Chondrocyte (in vitro differentiated cells): Measurements from ENCODE around the gene EML6. TPM values are rescaled to one million over a fixed set of nuclear protein-coding genes. Genes with fewer than 3 reads are reported as not detected.

Source experiments
- DNase-seq: peaks from one replicate; pipeline ENCODE4 v3.0.0; 2021; ENCODE audit warnings: mixed read lengths, low spot score
- H3K27ac Mint-ChIP-seq: one replicate; pipeline ENCODE4 v1.8.0; 2021; ENCODE audit warnings: mild to moderate bottlenecking, moderate library complexity, mixed read lengths; ENCODE audit not compliant: unreplicated experiment
- H3K27me3 Mint-ChIP-seq: 2 replicates; pipeline ENCODE4 v1.8.0; 2021; ENCODE audit warnings: low read depth, mixed read lengths
- H3K36me3 Mint-ChIP-seq: 2 replicates; pipeline ENCODE4 v1.8.0; 2021; ENCODE audit warnings: low read depth, mixed read lengths
- H3K4me1 Mint-ChIP-seq: 2 replicates; pipeline ENCODE4 v1.8.0; 2021; ENCODE audit warnings: low read depth, mild to moderate bottlenecking, mixed read lengths
- H3K4me3 Mint-ChIP-seq: one replicate; pipeline ENCODE4 v1.8.0; 2021; ENCODE audit warnings: mild to moderate bottlenecking, moderate library complexity, mixed read lengths; ENCODE audit not compliant: unreplicated experiment
- H3K9me3 Mint-ChIP-seq: 2 replicates; pipeline ENCODE4 v1.8.0; 2021; ENCODE audit warnings: low read depth, mixed read lengths
- total RNA-seq: library from RNA; stranded (reverse); gene quantifications from 3 replicates; pipeline ENCODE4 v1.2.1, GENCODE V29; 2021
- TF ChIP-seq, protein P1 (sequence below): fragments of 200-600 bp; sonication (generic); IDR thresholded peaks from 2 replicates; pipeline ENCODE4 v1.5.0; 2021; ENCODE audit warnings: antibody characterized with exemption, mild to moderate bottlenecking, moderate library complexity

Gene EML6
- total RNA-seq, 1 donor from 2014 or later = 1.1 TPM

- Mint-ChIP-seq H3K27ac (no peak overlapping the region), H3K36me3 (no peaks in the 10 kb centered on the region), H3K27me3 (no peaks in the 10 kb centered on the region), H3K9me3 (peaks cover 7% of the 10 kb centered on the region), H3K4me1 (no peaks in the 10 kb centered on the region), H3K4me3 (no peak overlapping the region)
- no peak for DNase-seq
- TF ChIP-seq, protein P1, sequence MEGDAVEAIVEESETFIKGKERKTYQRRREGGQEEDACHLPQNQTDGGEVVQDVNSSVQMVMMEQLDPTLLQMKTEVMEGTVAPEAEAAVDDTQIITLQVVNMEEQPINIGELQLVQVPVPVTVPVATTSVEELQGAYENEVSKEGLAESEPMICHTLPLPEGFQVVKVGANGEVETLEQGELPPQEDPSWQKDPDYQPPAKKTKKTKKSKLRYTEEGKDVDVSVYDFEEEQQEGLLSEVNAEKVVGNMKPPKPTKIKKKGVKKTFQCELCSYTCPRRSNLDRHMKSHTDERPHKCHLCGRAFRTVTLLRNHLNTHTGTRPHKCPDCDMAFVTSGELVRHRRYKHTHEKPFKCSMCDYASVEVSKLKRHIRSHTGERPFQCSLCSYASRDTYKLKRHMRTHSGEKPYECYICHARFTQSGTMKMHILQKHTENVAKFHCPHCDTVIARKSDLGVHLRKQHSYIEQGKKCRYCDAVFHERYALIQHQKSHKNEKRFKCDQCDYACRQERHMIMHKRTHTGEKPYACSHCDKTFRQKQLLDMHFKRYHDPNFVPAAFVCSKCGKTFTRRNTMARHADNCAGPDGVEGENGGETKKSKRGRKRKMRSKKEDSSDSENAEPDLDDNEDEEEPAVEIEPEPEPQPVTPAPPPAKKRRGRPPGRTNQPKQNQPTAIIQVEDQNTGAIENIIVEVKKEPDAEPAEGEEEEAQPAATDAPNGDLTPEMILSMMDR = no peak
Observed at GRCh38 chr2:54699665-54700064, 23.8 kb upstream of the EML6 start.

DNA sequence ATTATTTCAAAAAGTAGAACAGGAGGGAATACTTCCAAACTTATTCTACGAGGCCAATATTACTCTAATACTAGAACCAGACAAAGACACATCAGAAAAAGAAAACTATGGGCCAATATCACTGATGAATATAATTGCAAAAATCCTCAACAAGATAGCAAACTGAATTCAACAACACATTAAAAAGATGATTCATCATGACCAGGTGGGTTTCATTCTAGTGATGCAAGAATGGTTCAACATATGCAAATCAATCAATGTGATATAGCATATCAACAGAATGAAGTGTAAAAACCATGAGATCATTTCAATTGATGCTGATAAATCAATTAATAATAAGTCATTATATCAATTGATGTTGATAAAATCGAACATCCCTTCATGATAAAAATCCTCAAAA, 22.4 kb upstream of the EML6 start:
- no peak for DNase-seq
- H3K4me1 Mint-ChIP-seq = no peaks in the 10 kb centered on the region
- H3K27ac Mint-ChIP-seq = no peak overlapping the region
- TF ChIP-seq, protein P1 = no peak
- H3K4me3 Mint-ChIP-seq = no peak overlapping the region
- H3K36me3 Mint-ChIP-seq = no peaks in the 10 kb centered on the region
- no peaks in the 10 kb centered on the region for H3K27me3 Mint-ChIP-seq
- H3K9me3 Mint-ChIP-seq = peaks cover 7% of the 10 kb centered on the region

DNA sequence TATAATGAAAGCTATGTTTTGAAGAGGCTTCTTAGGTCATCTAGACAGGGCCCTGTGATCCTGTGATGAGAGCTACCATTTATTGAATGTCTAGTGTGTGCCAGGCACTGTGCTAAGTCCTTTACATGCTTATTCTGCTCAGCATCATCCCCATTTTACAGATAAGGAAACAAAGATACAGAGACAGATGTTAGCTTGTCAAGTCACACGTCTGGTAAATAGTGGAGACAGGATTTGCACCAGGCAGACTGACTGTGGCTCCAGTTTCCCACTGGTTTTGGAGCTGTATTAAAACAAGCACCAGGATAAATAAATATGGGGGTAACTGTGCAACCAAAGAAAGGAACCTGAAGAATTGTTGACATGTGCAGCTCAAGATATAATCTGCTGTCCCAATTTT, 19.2 kb upstream of the EML6 start:
- Mint-ChIP-seq H3K27me3 (no peaks in the 10 kb centered on the region), H3K4me1 (no peaks in the 10 kb centered on the region), H3K9me3 (peaks cover 7% of the 10 kb centered on the region), H3K4me3 (no peak overlapping the region), H3K27ac (no peak overlapping the region), H3K36me3 (no peaks in the 10 kb centered on the region)
- TF ChIP-seq, protein P1 = no peak
- no peak for DNase-seq

DNA sequence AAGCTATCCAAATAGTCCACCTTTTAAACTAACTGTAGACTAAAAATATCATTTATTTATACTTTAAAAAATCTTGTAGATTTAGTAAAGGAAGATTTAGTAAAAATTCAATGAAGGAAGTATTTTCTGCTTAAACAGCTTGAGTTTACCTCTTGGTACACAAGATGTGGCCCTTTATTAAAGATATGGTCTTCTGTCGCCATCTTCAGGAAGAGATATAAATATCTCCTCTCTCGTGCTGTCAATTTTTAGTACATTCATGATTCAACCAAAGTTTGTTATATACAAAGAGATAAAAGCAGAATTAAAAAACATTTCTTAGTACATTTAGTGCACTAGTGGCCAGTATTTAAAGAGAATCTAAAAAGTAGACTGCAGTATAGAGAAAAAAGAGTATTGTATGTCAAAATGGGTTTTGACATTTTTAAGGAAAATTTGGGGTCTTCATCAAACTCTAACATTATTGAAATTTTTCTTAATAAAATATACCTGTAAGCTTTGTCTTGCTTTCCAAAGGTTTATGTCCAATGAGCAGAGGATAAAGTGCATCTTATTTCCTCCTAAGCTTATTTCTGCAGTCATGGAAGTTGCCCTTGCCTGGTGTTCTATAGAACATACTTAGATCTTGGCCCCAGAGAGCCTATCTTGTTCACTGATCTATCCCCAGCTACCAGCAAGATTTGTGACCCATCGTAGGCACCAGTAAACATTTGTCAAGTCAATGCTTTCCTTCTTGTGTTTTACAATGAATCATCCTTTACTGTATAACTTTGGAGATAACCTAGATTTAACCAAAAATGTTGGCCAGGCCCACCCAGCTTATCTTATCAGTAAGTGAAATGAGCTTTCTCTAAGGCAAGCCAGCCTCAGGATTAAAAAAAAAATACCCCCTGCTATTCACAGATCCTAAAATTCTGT, 18.5 kb upstream of the EML6 start:
- Mint-ChIP-seq H3K27ac (no peak overlapping the region), H3K36me3 (no peaks in the 10 kb centered on the region), H3K9me3 (peaks cover 7% of the 10 kb centered on the region), H3K27me3 (no peaks in the 10 kb centered on the region), H3K4me3 (no peak overlapping the region), H3K4me1 (no peaks in the 10 kb centered on the region)
- TF ChIP-seq, protein P1 = peak; percentile 91
- no peak for DNase-seq

GRCh38 chr2:54706622-54707021, 16.8 kb upstream of the EML6 start:
- H3K9me3 Mint-ChIP-seq = peaks cover 7% of the 10 kb centered on the region
- DNase-seq = no peak
- H3K4me3 Mint-ChIP-seq = no peak overlapping the region
- H3K4me1 Mint-ChIP-seq = no peaks in the 10 kb centered on the region
- H3K27me3 Mint-ChIP-seq = peaks cover 2% of the 10 kb centered on the region
- TF ChIP-seq, protein P1 = no peak
- H3K27ac Mint-ChIP-seq = no peak overlapping the region
- H3K36me3 Mint-ChIP-seq = no peaks in the 10 kb centered on the region
